Suppressor macrophage (primary cell): ENCODE measurements around the gene SVIP.

Experiments used
- DNase-seq, 4 experiments: peaks; one replicate each; pipeline ENCODE4 v3.0.0-alpha.2; 2020 to 2022

SVIP gene

GRCh38 chr11:22792497-22792896, 37.1 kb downstream of the SVIP start:
- DNase-seq, result no peak

- DNase-seq, result peak; percentile 30 to 61 (median 44)
Observed at GRCh38 chr11:22787551-22788162, 41.9 kb downstream of the SVIP start.

GRCh38 chr11:22787055-22787454, 42.5 kb downstream of the SVIP start:
- DNase-seq, result no peak

- DNase-seq, result no peak
Observed at GRCh38 chr11:22786475-22786874, 43.1 kb downstream of the SVIP start.

GRCh38 chr11:22785251-22785650, 44.4 kb downstream of the SVIP start:
- DNase-seq, result no peak

- peak in 2 of 4 experiments; percentile 3 to 4 for DNase-seq
Observed at GRCh38 chr11:22780952-22781593, 48.5 kb downstream of the SVIP start.

GRCh38 chr11:22779850-22780249, 49.8 kb downstream of the SVIP start:
- DNase-seq, result no peak

GRCh38 chr11:22778642-22779041, 51.0 kb downstream of the SVIP start:
- DNase-seq, result no peak

GRCh38 chr11:22775248-22775647, 54.4 kb downstream of the SVIP start:
- DNase-seq, result no peak

GRCh38 chr11:22774716-22775115, 54.9 kb downstream of the SVIP start:
- no peak for DNase-seq

GRCh38 chr11:22769081-22769480, 60.5 kb downstream of the SVIP start:
- no peak for DNase-seq
